HCT116 (cell line): ENCODE results near the gene B3GNT2. TPM values are rescaled to one million over a fixed set of nuclear protein-coding genes. Genes with fewer than 3 reads are reported as not detected.
"Not testable (repeated sequence)": the region's sequence is repeated elsewhere in the genome, so short reads cannot be mapped to it uniquely, and the experiment has no call there.

Source experiments
- ATAC-seq: fragments of 200-7000 bp; cut with Tn5 transposase; 2 replicates; pipeline ENCODE4 v1.9.1; 2020; ENCODE audit warnings: mild to moderate bottlenecking, moderate library complexity
- BruUV-seq: library from RNA; stranded (reverse); fragments of 400-500 nt; replicated peaks from 2 replicates; lab custom pipeline; 2021; lab: Mats Ljungman, UMichigan
- CTCF ChIA-PET: fragments of 300-600 bp; sonication (Branson Sonifier 250); formaldehyde crosslinking; loops from one replicate; lab custom pipeline; 2021; ENCODE audit warnings: antibody characterized with exemption; lab: Charles Lee
- POLR2A ChIA-PET: fragments of 300-600, 350-600 bp; sonication (Branson Sonifier 250); formaldehyde crosslinking; loops from one replicate; lab custom pipeline; 2021; ENCODE audit warnings: antibody characterized with exemption; lab: Charles Lee
- RAD21 ChIA-PET, 2 experiments: fragments of 300-600 bp; sonication (Branson Sonifier 250); formaldehyde crosslinking; loops; one replicate each; lab custom pipeline; 2023; ENCODE audit warnings: low total read pairs in 2 of 2; ENCODE audit not compliant: uncharacterized antibody in 2 of 2, unreplicated experiment in 2 of 2, low non-redundant PET in 1 of 2; lab: Charles Lee
- DNase-seq: peaks from one replicate; pipeline ENCODE4 v3.0.0-alpha.2; 2010; ENCODE audit warnings: low read depth, low spot score
- H2AFZ ChIP-seq: fragments of 200-600 bp; shearing (Covaris generic), sonication (generic); 2 replicates; pipeline ENCODE4 v1.6.1; 2017; ENCODE audit warnings: low read depth, mixed run types, mixed read lengths, antibody characterized with exemption, low read length; ENCODE audit not compliant: poor library complexity, severe bottlenecking
- H3K27ac ChIP-seq: 2 replicates; pipeline ENCODE4 v1.5.1; 2012; ENCODE audit warnings: low read depth, low read length
- H3K27me3 ChIP-seq: fragments of 200-600 bp; sonication (generic); 2 replicates; pipeline ENCODE4 v1.6.1; 2016; ENCODE audit warnings: mixed run types, low read length, mixed read lengths; ENCODE audit not compliant: insufficient read depth
- H3K36me3 ChIP-seq, 2 experiments: fragments of 200-500 bp in 1 of 2; fragments of 200-600 bp in 1 of 2; sonication (Bioruptor generic) in 1 of 2; sonication (generic) in 1 of 2; 2 replicates each; pipeline versions ENCODE4 v1.5.1 to v1.6.1; 2014 to 2016; ENCODE audit warnings: low read length in 2 of 2, inconsistent platforms in 1 of 2, mixed read lengths in 1 of 2, mixed run types in 1 of 2; ENCODE audit not compliant: insufficient read depth in 2 of 2, control insufficient read depth in 1 of 2
- H3K4me1 ChIP-seq, 2 experiments: fragments of 200-600 bp in 1 of 2; sonication (generic) in 1 of 2; 2 replicates each; pipeline versions ENCODE4 v1.5.1 to v1.6.1; 2012 to 2017; ENCODE audit warnings: low read length in 2 of 2, inconsistent platforms in 1 of 2, mild to moderate bottlenecking in 1 of 2, mixed read lengths in 1 of 2, mixed run types in 1 of 2, moderate library complexity in 1 of 2; ENCODE audit not compliant: insufficient read depth in 2 of 2, control insufficient read depth in 1 of 2
- H3K4me2 ChIP-seq: fragments of 200-600 bp; sonication (generic); 2 replicates; pipeline ENCODE4 v1.6.1; 2017; ENCODE audit warnings: mixed run types, low read length, mixed read lengths
- H3K4me3 ChIP-seq, 2 experiments: fragments of 200-600 bp in 1 of 2; sonication (generic) in 1 of 2; replicated peaks in 1 of 2; 2 replicates each; pipeline ENCODE4 v1.5.1; 2011 to 2016; ENCODE audit warnings: low read length in 2 of 2, control low read depth in 1 of 2, low read depth in 1 of 2, mild to moderate bottlenecking in 1 of 2, mixed read lengths in 1 of 2, mixed run types in 1 of 2
- H3K79me2 ChIP-seq: fragments of 200-600 bp; sonication (generic); 2 replicates; pipeline ENCODE4 v1.6.1; 2017; ENCODE audit warnings: mild to moderate bottlenecking, mixed run types, low read length, moderate library complexity, mixed read lengths; ENCODE audit not compliant: insufficient read depth
- H3K9ac ChIP-seq: fragments of 200-600 bp; sonication (generic); 2 replicates; pipeline ENCODE4 v1.6.1; 2016; ENCODE audit warnings: low read length, mixed read lengths
- H3K9me2 ChIP-seq: fragments of 200-600 bp; sonication (generic), shearing (Covaris generic); 2 replicates; pipeline ENCODE4 v1.6.1; 2017; ENCODE audit warnings: mixed run types, mild to moderate bottlenecking, moderate library complexity; ENCODE audit not compliant: insufficient read depth
- H3K9me3 ChIP-seq, 2 experiments: fragments of 200-500 bp in 1 of 2; fragments of 200-600 bp in 1 of 2; sonication (Bioruptor generic) in 1 of 2; sonication (generic) in 1 of 2; 2 replicates each; pipeline ENCODE4 v1.6.1; 2014 to 2017; ENCODE audit warnings: low read length in 2 of 2, mixed read lengths in 2 of 2, inconsistent platforms in 1 of 2, low read depth in 1 of 2, mild to moderate bottlenecking in 1 of 2, mixed run types in 1 of 2, moderate library complexity in 1 of 2; ENCODE audit not compliant: control insufficient read depth in 1 of 2, insufficient read depth in 1 of 2
- H4K20me1 ChIP-seq: fragments of 200-600 bp; sonication (generic), shearing (Covaris generic); 2 replicates; pipeline ENCODE4 v1.6.1; 2017; ENCODE audit warnings: mixed run types, mild to moderate bottlenecking, moderate library complexity; ENCODE audit not compliant: insufficient read depth
- EGR1 ChIP-seq: IDR thresholded peaks from 2 replicates; pipeline ENCODE4 v1.6.1; 2012; ENCODE audit warnings: low read depth
- ELF1 ChIP-seq: IDR thresholded peaks from 2 replicates; pipeline ENCODE4 v1.6.1; 2012; ENCODE audit warnings: low read depth, borderline replicate concordance
- EZH2phosphoT487 ChIP-seq: fragments of 200-600 bp; IDR thresholded peaks from 2 replicates; pipeline ENCODE4 v1.6.1; 2018; ENCODE audit warnings: antibody characterized with exemption, borderline replicate concordance
- JUND ChIP-seq: IDR thresholded peaks from 2 replicates; pipeline ENCODE4 v1.6.1; 2012
- MAX ChIP-seq: IDR thresholded peaks from 2 replicates; pipeline ENCODE4 v1.6.1; 2012
- RAD21 ChIP-seq: IDR thresholded peaks from 2 replicates; pipeline ENCODE4 v1.6.1; 2012; ENCODE audit warnings: low read depth, mild to moderate bottlenecking
- REST ChIP-seq: IDR thresholded peaks from 2 replicates; pipeline ENCODE4 v1.6.1; 2012; ENCODE audit warnings: low read depth
- SIN3A ChIP-seq: IDR thresholded peaks from 2 replicates; pipeline ENCODE4 v1.6.1; 2012; ENCODE audit warnings: low read depth
- TCF7L2 ChIP-seq: IDR thresholded peaks from 2 replicates; pipeline ENCODE4 v1.7.0; 2011; ENCODE audit warnings: borderline replicate concordance, inconsistent platforms; ENCODE audit not compliant: insufficient read depth, insufficient read length; ENCODE audit errors: extremely low read depth
- intact Hi-C: fragments of 100-400 bp; cut with micrococcal nuclease; formaldehyde crosslinking; loops from 2 replicates; pipeline ENCODE4 v1.10.0; 2022
- total RNA-seq: library from RNA; stranded (reverse); gene quantifications from one replicate; pipeline ENCODE4 v1.2.1, GENCODE V29; 2021; ENCODE audit not compliant: unreplicated experiment

B3GNT2 gene
- total RNA-seq, 1 experiment from 2014 or later, result 21.5 TPM

GRCh38 chr2:62267696-62268095 lies 71.8 kb downstream of the B3GNT2 start (continued):
- TF ChIP-seq RAD21 (no peak), SIN3A (no peak), EGR1 (no peak), TCF7L2 (no peak), JUND (no peak), MAX (no peak)
- TF ChIP-seq, all 23 proteins: peak for 0

GRCh38 chr2:62268681-62269188 lies 72.8 kb downstream of the B3GNT2 start:
- H3K79me2 ChIP-seq, H3K9ac ChIP-seq, DNase-seq, intact Hi-C loops, H3K4me2 ChIP-seq, BruUV-seq, RAD21 ChIA-PET, H4K20me1 ChIP-seq, ATAC-seq, H3K36me3 ChIP-seq, POLR2A ChIA-PET, H3K27ac ChIP-seq, H3K4me1 ChIP-seq, H3K9me3 ChIP-seq, H2AFZ ChIP-seq, H3K4me3 ChIP-seq, CTCF ChIA-PET, H3K27me3 ChIP-seq, H3K9me2 ChIP-seq: not testable (repeated sequence)

- H3K36me3 ChIP-seq, result no peaks in the 10 kb centered on the region
- peaks cover 0 to 4% of the 10 kb centered on the region in 2 experiments; a peak in 2 of 4 replicates for H3K4me1 ChIP-seq
- H2AFZ ChIP-seq, result no peak overlapping the region
- BruUV-seq, result no TSS peak
- H4K20me1 ChIP-seq, result no peaks in the 10 kb centered on the region
- DNase-seq, result no peak
- ChIA-PET POLR2A (no interaction called here), CTCF (no interaction called here), RAD21 (no interaction called here)
- H3K9me2 ChIP-seq, result no peaks in the 10 kb centered on the region
- H3K4me3 ChIP-seq, result no peak overlapping the region
- TF ChIP-seq ELF1 (no peak), REST (no peak), EZH2phosphoT487 (no peak)
- H3K79me2 ChIP-seq, result no peaks in the 10 kb centered on the region
- intact Hi-C loops, result no loop called here
- H3K27ac ChIP-seq, result no peak overlapping the region
- no peak overlapping the region for H3K9ac ChIP-seq
- H3K27me3 ChIP-seq, result no peaks in the 10 kb centered on the region
- H3K4me2 ChIP-seq, result no peak overlapping the region
- no peaks in the 10 kb centered on the region for H3K9me3 ChIP-seq
- ATAC-seq, result no peak
These were observed 74.8 kb downstream of the B3GNT2 start for GRCh38 chr2:62270728-62271127.
